ENCODE measurements around the gene VIPR1.
"Not testable (repeated sequence)": the region's sequence is repeated elsewhere in the genome, so short reads cannot be mapped to it uniquely, and the experiment has no call there.

Gene VIPR1

GRCh38 chr3:42552830-42553229 is 50.4 kb downstream of the VIPR1 start:
- H3K36me3 ChIP-seq (ENCODE audit: insufficient read depth, low read length) = peaks cover 66% of the 10 kb centered on the region
- no peak overlapping the region for H3K27ac ChIP-seq (ENCODE audit: low read depth, low read length)
- no peaks in the 10 kb centered on the region for H3K9me3 ChIP-seq (ENCODE audit: insufficient read depth, low read depth, low read length)
- no peaks in the 10 kb centered on the region for H3K4me1 ChIP-seq (ENCODE audit: insufficient read depth, low read length)
- 84% methylated on average over 1 of the region's 1 CpG for WGBS
- H3K27me3 ChIP-seq (ENCODE audit: insufficient read depth, low read length) = no peaks in the 10 kb centered on the region
- H3K9ac ChIP-seq (ENCODE audit: low read depth, low read length) = no peak overlapping the region
- no peak overlapping the region for H3K4me3 ChIP-seq (ENCODE audit: low read length)

GRCh38 chr3:42556089-42556632 is 53.7 kb downstream of the VIPR1 start:
- H3K4me3 ChIP-seq (ENCODE audit: low read length) = no peak overlapping the region
- H3K4me1 ChIP-seq (ENCODE audit: insufficient read depth, low read length) = no peaks in the 10 kb centered on the region
- 88% methylated on average over 3 of the region's 3 CpGs for WGBS
- no peak overlapping the region for H3K27ac ChIP-seq (ENCODE audit: low read depth, low read length)
- H3K9ac ChIP-seq (ENCODE audit: low read depth, low read length) = no peak overlapping the region
- H3K36me3 ChIP-seq (ENCODE audit: insufficient read depth, low read length) = peaks cover 95% of the 10 kb centered on the region
- H3K27me3 ChIP-seq (ENCODE audit: insufficient read depth, low read length) = no peaks in the 10 kb centered on the region
- no peaks in the 10 kb centered on the region for H3K9me3 ChIP-seq (ENCODE audit: insufficient read depth, low read depth, low read length)

GRCh38 chr3:42556817-42557216 is 54.4 kb downstream of the VIPR1 start:
- WGBS = 95% methylated on average over 4 of the region's 6 CpGs
- H3K4me3 ChIP-seq (ENCODE audit: low read length); H3K4me1 ChIP-seq (ENCODE audit: insufficient read depth, low read length); H3K9ac ChIP-seq (ENCODE audit: low read depth, low read length); H3K27me3 ChIP-seq (ENCODE audit: insufficient read depth, low read length); H3K27ac ChIP-seq (ENCODE audit: low read depth, low read length); H3K9me3 ChIP-seq (ENCODE audit: insufficient read depth, low read depth, low read length): not testable (repeated sequence)
- peaks cover 95% of the 10 kb centered on the region for H3K36me3 ChIP-seq (ENCODE audit: insufficient read depth, low read length)

GRCh38 chr3:42557854-42558253 is 55.4 kb downstream of the VIPR1 start:
- Histone ChIP-seq H3K4me3 (ENCODE audit: low read length) (no peak overlapping the region), H3K9me3 (ENCODE audit: insufficient read depth, low read depth, low read length) (no peaks in the 10 kb centered on the region), H3K27me3 (ENCODE audit: insufficient read depth, low read length) (no peaks in the 10 kb centered on the region), H3K9ac (ENCODE audit: low read depth, low read length) (no peak overlapping the region), H3K27ac (ENCODE audit: low read depth, low read length) (no peak overlapping the region), H3K4me1 (ENCODE audit: insufficient read depth, low read length) (no peaks in the 10 kb centered on the region), H3K36me3 (ENCODE audit: insufficient read depth, low read length) (peaks cover 91% of the 10 kb centered on the region)

- H3K9me3 ChIP-seq (ENCODE audit: insufficient read depth, low read depth, low read length) = no peaks in the 10 kb centered on the region
- H3K9ac ChIP-seq (ENCODE audit: low read depth, low read length) = no peak overlapping the region
- no peak overlapping the region for H3K27ac ChIP-seq (ENCODE audit: low read depth, low read length)
- H3K4me3 ChIP-seq (ENCODE audit: low read length) = no peak overlapping the region
- 86% methylated on average over 3 of the region's 3 CpGs for WGBS
- peaks cover 88% of the 10 kb centered on the region for H3K36me3 ChIP-seq (ENCODE audit: insufficient read depth, low read length)
- no peaks in the 10 kb centered on the region for H3K4me1 ChIP-seq (ENCODE audit: insufficient read depth, low read length)
- H3K27me3 ChIP-seq (ENCODE audit: insufficient read depth, low read length) = no peaks in the 10 kb centered on the region
Observed at GRCh38 chr3:42562047-42562907, 59.8 kb downstream of the VIPR1 start.

GRCh38 chr3:42569593-42570142 is 67.2 kb downstream of the VIPR1 start:
- Histone ChIP-seq H3K27me3 (ENCODE audit: insufficient read depth, low read length) (no peaks in the 10 kb centered on the region), H3K9me3 (ENCODE audit: insufficient read depth, low read depth, low read length) (no peaks in the 10 kb centered on the region; the same call in 1 of the 2 replicates), H3K27ac (ENCODE audit: low read depth, low read length) (no peak overlapping the region), H3K4me1 (ENCODE audit: insufficient read depth, low read length) (0 out of 2 replicates have a peak, but pooled peaks cover 5% of the 10 kb centered on the region), H3K9ac (ENCODE audit: low read depth, low read length) (no peak overlapping the region), H3K36me3 (ENCODE audit: insufficient read depth, low read length) (peaks cover 47% of the 10 kb centered on the region), H3K4me3 (ENCODE audit: low read length) (no peak overlapping the region)
- WGBS = 83% methylated on average over 2 of the region's 2 CpGs

GRCh38 chr3:42572278-42572677 is 69.8 kb downstream of the VIPR1 start:
- H3K4me1 ChIP-seq (ENCODE audit: insufficient read depth, low read length) = 0 out of 2 replicates have a peak, but pooled peaks cover 5% of the 10 kb centered on the region
- peaks cover 14% of the 10 kb centered on the region; the same call in 1 of the 2 replicates for H3K9me3 ChIP-seq (ENCODE audit: insufficient read depth, low read depth, low read length)
- no peak overlapping the region for H3K4me3 ChIP-seq (ENCODE audit: low read length)
- H3K9ac ChIP-seq (ENCODE audit: low read depth, low read length) = no peak overlapping the region
- no peaks in the 10 kb centered on the region for H3K27me3 ChIP-seq (ENCODE audit: insufficient read depth, low read length)
- no peak overlapping the region for H3K27ac ChIP-seq (ENCODE audit: low read depth, low read length)
- WGBS = 35% methylated on average over 3 of the region's 3 CpGs
- peaks cover 35% of the 10 kb centered on the region for H3K36me3 ChIP-seq (ENCODE audit: insufficient read depth, low read length)

- H3K9me3 ChIP-seq (ENCODE audit: insufficient read depth, low read depth, low read length) = peaks cover 14% of the 10 kb centered on the region; the same call in 1 of the 2 replicates
- H3K27me3 ChIP-seq (ENCODE audit: insufficient read depth, low read length) = no peaks in the 10 kb centered on the region
- 0 out of 2 replicates have a peak, but pooled peaks cover 5% of the 10 kb centered on the region for H3K4me1 ChIP-seq (ENCODE audit: insufficient read depth, low read length)
- peaks cover 17% of the 10 kb centered on the region for H3K36me3 ChIP-seq (ENCODE audit: insufficient read depth, low read length)
- H3K9ac ChIP-seq (ENCODE audit: low read depth, low read length) = no peak overlapping the region
- no peak overlapping the region for H3K27ac ChIP-seq (ENCODE audit: low read depth, low read length)
- H3K4me3 ChIP-seq (ENCODE audit: low read length) = no peak overlapping the region
Observed at GRCh38 chr3:42575137-42575741, 72.8 kb downstream of the VIPR1 start.

- peaks cover 10% of the 10 kb centered on the region; the same call in 1 of the 2 replicates for H3K4me1 ChIP-seq (ENCODE audit: insufficient read depth, low read length)
- WGBS = 96% methylated on average over 4 of the region's 4 CpGs
- H3K27ac ChIP-seq (ENCODE audit: low read depth, low read length) = no peak overlapping the region
Observed at GRCh38 chr3:42578054-42578453, 75.6 kb downstream of the VIPR1 start.

GRCh38 chr3:42579346-42579745 is 76.9 kb downstream of the VIPR1 start:
- Histone ChIP-seq H3K4me1 (ENCODE audit: insufficient read depth, low read length) (peaks cover 17% of the 10 kb centered on the region; the same call in 1 of the 2 replicates), H3K36me3 (ENCODE audit: insufficient read depth, low read length) (peaks cover 10% of the 10 kb centered on the region), H3K9me3 (ENCODE audit: insufficient read depth, low read depth, low read length) (peaks cover 14% of the 10 kb centered on the region; the same call in 1 of the 2 replicates)
- not testable (repeated sequence) for H3K27ac ChIP-seq (ENCODE audit: low read depth, low read length); H3K9ac ChIP-seq (ENCODE audit: low read depth, low read length); H3K27me3 ChIP-seq (ENCODE audit: insufficient read depth, low read length); H3K4me3 ChIP-seq (ENCODE audit: low read length)
- 100% methylated on average over 3 of the region's 4 CpGs for WGBS

More at GRCh38 chr3:42578054-42578453, 75.6 kb downstream of the VIPR1 start:
- Histone ChIP-seq H3K9me3 (ENCODE audit: insufficient read depth, low read depth, low read length) (peaks cover 14% of the 10 kb centered on the region; the same call in 1 of the 2 replicates), H3K36me3 (ENCODE audit: insufficient read depth, low read length) (peaks cover 15% of the 10 kb centered on the region), H3K4me3 (ENCODE audit: low read length) (no peak overlapping the region), H3K27me3 (ENCODE audit: insufficient read depth, low read length) (no peaks in the 10 kb centered on the region), H3K9ac (ENCODE audit: low read depth, low read length) (no peak overlapping the region)

- Histone ChIP-seq H3K9me3 (ENCODE audit: insufficient read depth, low read depth, low read length) (no peaks in the 10 kb centered on the region), H3K27ac (ENCODE audit: low read depth, low read length) (peak overlapping the region; percentile 98), H3K27me3 (ENCODE audit: insufficient read depth, low read length) (no peaks in the 10 kb centered on the region), H3K4me1 (ENCODE audit: insufficient read depth, low read length) (peaks cover 17% of the 10 kb centered on the region; the same call in 1 of the 2 replicates), H3K36me3 (ENCODE audit: insufficient read depth, low read length) (no peaks in the 10 kb centered on the region), H3K4me3 (ENCODE audit: low read length) (peak overlapping the region; percentile 68), H3K9ac (ENCODE audit: low read depth, low read length) (peak overlapping the region; percentile 90)
- WGBS = under 1% methylated on average over 11 of the region's 11 CpGs
Observed at GRCh38 chr3:42581400-42581708, 78.9 kb downstream of the VIPR1 start.

Data from HUES64 (cell line).